Parietal lobe (tissue), 2 donors: Measurements from ENCODE around the gene TXNDC17. TPM values are rescaled to one million over a fixed set of nuclear protein-coding genes. Genes with fewer than 3 reads are reported as not detected.

Source experiments
- small RNA-seq: library from RNA; depleted of rRNA; stranded (forward); fragments of <200 nt; gene quantifications from one replicate; pipeline ENCODE3, GENCODE V24; 2014; ENCODE audit warnings: low replicate concordance
- total RNA-seq: library from RNA; depleted of rRNA; stranded (reverse); fragments of >200 nt; gene quantifications from one replicate; pipeline ENCODE4 v1.2.3, GENCODE V29; 2014

TXNDC17 gene
- total RNA-seq: 31.0 TPM

GRCh38 chr17:6640536-6641246, at the start of gene TXNDC17, which contains the start of gene KIAA0753:
Gene TXNDC17 (plus strand): TSS chr17:6641060. CDS start chr17:6641083, 23 bp downstream.
Gene KIAA0753 (minus strand): TSS chr17:6640711. CDS start chr17:6635103, 5,608 bp downstream.

GRCh38 chr17:6651354-6651918, 10.6 kb downstream of the TXNDC17 start, which contains the start of the genes C17orf100 and MED31:
Gene C17orf100 (plus strand): TSS chr17:6651762. CDS start chr17:6651914, 152 bp downstream.
Gene MED31 (minus strand): TSS chr17:6651605. CDS start chr17:6651528, 77 bp downstream.

Small RNA genes within 50 kb of the gene (small RNA-seq; reads per million reads assigned to genes)
- gene MIR4520-1 (not detected), gene RNA5SP435 (not detected)

Other genes with a start within 250 kb of the TXNDC17 start
- gene AIPL1, start 205.9 kb upstream of the TXNDC17 start, total RNA-seq: not detected
- 8.5 TPM for gene PIMREG, start 196.6 kb upstream of the TXNDC17 start, total RNA-seq
- gene PITPNM3, start 84.5 kb upstream of the TXNDC17 start, total RNA-seq: 13.8 TPM
- 62.6 TPM for gene KIAA0753, start 349 bp upstream of the TXNDC17 start, total RNA-seq
- 12.5 TPM for gene MED31, start 10.5 kb downstream of the TXNDC17 start, total RNA-seq
- gene C17orf100, start 10.7 kb downstream of the TXNDC17 start, total RNA-seq: 5.3 TPM
- gene SLC13A5, start 72.3 kb downstream of the TXNDC17 start, total RNA-seq: 0.63 TPM
- 3.8 TPM for gene XAF1, start 115.0 kb downstream of the TXNDC17 start, total RNA-seq
- not detected for gene FBXO39, start 135.2 kb downstream of the TXNDC17 start, total RNA-seq
- 1.3 TPM for gene TEKT1, start 190.7 kb downstream of the TXNDC17 start, total RNA-seq